HG03469 (cell line): Measurements from ENCODE around the gene GOLGA8N.
"Not testable (repeated sequence)": the region's sequence is repeated elsewhere in the genome, so short reads cannot be mapped to it uniquely, and the experiment has no call there.

ENCODE experiments used
- ATAC-seq: cut with Tn5 transposase; IDR thresholded peaks from one replicate; pipeline ENCODE4 v1.9.1; 2021; ENCODE audit warnings: mild to moderate bottlenecking, moderate library complexity, moderate number of reproducible peaks; ENCODE audit not compliant: unreplicated experiment

The GOLGA8N gene

GRCh38 chr15:32593151-32593550 is at the start of gene GOLGA8N:
TSS of gene GOLGA8N (plus strand) at chr15:32593456.
- ATAC-seq: not testable (repeated sequence)

- ATAC-seq: not testable (repeated sequence)
Observed at GRCh38 chr15:32543456-32543855, 49.8 kb upstream of the GOLGA8N start.

- ATAC-seq: not testable (repeated sequence)
Observed at GRCh38 chr15:32545129-32545528, 48.1 kb upstream of the GOLGA8N start.

GRCh38 chr15:32554587-32554986 is 38.7 kb upstream of the GOLGA8N start:
- ATAC-seq: not testable (repeated sequence)

GRCh38 chr15:32562198-32562597 is 31.1 kb upstream of the GOLGA8N start:
- not testable (repeated sequence) for ATAC-seq

- not testable (repeated sequence) for ATAC-seq
Observed at GRCh38 chr15:32568988-32569387, 24.3 kb upstream of the GOLGA8N start.

- ATAC-seq: not testable (repeated sequence)
Observed at GRCh38 chr15:32578482-32578881, 14.8 kb upstream of the GOLGA8N start.

- ATAC-seq: not testable (repeated sequence)
Observed at GRCh38 chr15:32585844-32586243, 7.4 kb upstream of the GOLGA8N start.

GRCh38 chr15:32609518-32609917 is 16.3 kb downstream of the GOLGA8N start:
- not testable (repeated sequence) for ATAC-seq

GRCh38 chr15:32610719-32611118 is 17.5 kb downstream of the GOLGA8N start:
- not testable (repeated sequence) for ATAC-seq

GRCh38 chr15:32614712-32615050 is 21.4 kb downstream of the GOLGA8N start:
- peak; percentile 9 for ATAC-seq

- ATAC-seq: peak; percentile 55
Observed at GRCh38 chr15:32615051-32615870, 22.0 kb downstream of the GOLGA8N start, which contains the start of gene ARHGAP11A. TSS of gene ARHGAP11A (plus strand) at chr15:32615504. CDS start at chr15:32616212, 708 bp downstream.

- ATAC-seq: peak; percentile 5
Observed at GRCh38 chr15:32615871-32616426, 22.7 kb downstream of the GOLGA8N start.

- no peak for ATAC-seq
Observed at GRCh38 chr15:32636410-32636809, 43.2 kb downstream of the GOLGA8N start.

- ATAC-seq: no peak
Observed at GRCh38 chr15:32636908-32637567, 43.8 kb downstream of the GOLGA8N start.

GRCh38 chr15:32637704-32638103 is 44.4 kb downstream of the GOLGA8N start:
- no peak for ATAC-seq

GRCh38 chr15:32641517-32642059 is 48.3 kb downstream of the GOLGA8N start, which contains the start of gene SCG5:
TSS of gene SCG5 (plus strand) at chr15:32641710. CDS start at chr15:32643593, 1,883 bp downstream.
- ATAC-seq: no peak

- ATAC-seq: no peak
Observed at GRCh38 chr15:32642667-32643435, 49.6 kb downstream of the GOLGA8N start.

GRCh38 chr15:32643907-32644445 is 50.7 kb downstream of the GOLGA8N start:
- ATAC-seq: no peak

GRCh38 chr15:32646291-32646690 is 53.0 kb downstream of the GOLGA8N start:
- no peak for ATAC-seq
